Osteocyte (in vitro differentiated cells): ENCODE measurements around the gene PIWIL4. TPM values are rescaled to one million over a fixed set of nuclear protein-coding genes. Genes with fewer than 3 reads are reported as not detected.

Source experiments
- DNase-seq: peaks from one replicate; pipeline ENCODE4 v3.0.0; 2021; ENCODE audit warnings: mixed read lengths; ENCODE audit not compliant: unreplicated experiment; ENCODE audit errors: extremely low spot score
- H3K27ac Mint-ChIP-seq: one replicate; pipeline ENCODE4 v1.8.0; 2021; ENCODE audit warnings: mild to moderate bottlenecking, mixed read lengths; ENCODE audit not compliant: unreplicated experiment
- H3K27me3 Mint-ChIP-seq: one replicate; pipeline ENCODE4 v1.8.0; 2021; ENCODE audit warnings: mixed read lengths; ENCODE audit not compliant: unreplicated experiment
- H3K36me3 Mint-ChIP-seq: one replicate; pipeline ENCODE4 v1.8.0; 2021; ENCODE audit warnings: mixed read lengths; ENCODE audit not compliant: unreplicated experiment
- H3K4me1 Mint-ChIP-seq: one replicate; pipeline ENCODE4 v1.8.0; 2021; ENCODE audit warnings: mixed read lengths; ENCODE audit not compliant: unreplicated experiment
- H3K4me3 Mint-ChIP-seq: one replicate; pipeline ENCODE4 v1.8.0; 2021; ENCODE audit warnings: mild to moderate bottlenecking, moderate library complexity, mixed read lengths; ENCODE audit not compliant: unreplicated experiment
- H3K9me3 Mint-ChIP-seq: one replicate; pipeline ENCODE4 v1.8.0; 2021; ENCODE audit warnings: mixed read lengths; ENCODE audit not compliant: unreplicated experiment
- total RNA-seq: library from RNA; stranded (reverse); gene quantifications from 2 replicates; pipeline ENCODE4 v1.2.1, GENCODE V29; 2021
- TF ChIP-seq, protein P1 (sequence below): fragments of 200-600 bp; sonication (generic); IDR thresholded peaks from 2 replicates; pipeline ENCODE4 v1.5.0; 2021; ENCODE audit warnings: antibody characterized with exemption, mild to moderate bottlenecking, moderate library complexity

Gene PIWIL4
- total RNA-seq, 1 donor from 2014 or later: 1.2 TPM

DNA sequence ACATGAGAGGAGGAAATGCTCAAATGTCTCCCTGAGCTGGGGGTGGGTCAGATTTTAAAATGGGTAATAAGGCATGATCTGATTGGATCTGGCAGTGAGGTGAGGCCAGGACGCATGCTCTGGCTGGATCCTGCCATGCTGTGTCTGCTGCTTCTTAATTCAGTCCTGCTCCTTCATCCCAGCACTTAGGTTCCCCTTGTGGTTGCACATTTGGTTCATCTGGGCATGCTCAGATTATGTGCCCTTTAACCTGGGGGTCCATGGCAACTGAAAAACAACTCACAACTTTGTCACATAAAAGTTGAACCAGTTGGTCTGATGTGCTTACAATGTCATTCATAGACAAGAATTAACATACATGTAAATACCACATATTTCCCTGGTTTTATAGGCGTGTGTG, 67.9 kb downstream of the PIWIL4 start:
- Mint-ChIP-seq H3K27me3 (no peaks in the 10 kb centered on the region), H3K4me3 (no peak overlapping the region), H3K9me3 (no peaks in the 10 kb centered on the region), H3K27ac (no peak overlapping the region), H3K36me3 (no peaks in the 10 kb centered on the region), H3K4me1 (peaks cover 9% of the 10 kb centered on the region)
- TF ChIP-seq, protein P1, sequence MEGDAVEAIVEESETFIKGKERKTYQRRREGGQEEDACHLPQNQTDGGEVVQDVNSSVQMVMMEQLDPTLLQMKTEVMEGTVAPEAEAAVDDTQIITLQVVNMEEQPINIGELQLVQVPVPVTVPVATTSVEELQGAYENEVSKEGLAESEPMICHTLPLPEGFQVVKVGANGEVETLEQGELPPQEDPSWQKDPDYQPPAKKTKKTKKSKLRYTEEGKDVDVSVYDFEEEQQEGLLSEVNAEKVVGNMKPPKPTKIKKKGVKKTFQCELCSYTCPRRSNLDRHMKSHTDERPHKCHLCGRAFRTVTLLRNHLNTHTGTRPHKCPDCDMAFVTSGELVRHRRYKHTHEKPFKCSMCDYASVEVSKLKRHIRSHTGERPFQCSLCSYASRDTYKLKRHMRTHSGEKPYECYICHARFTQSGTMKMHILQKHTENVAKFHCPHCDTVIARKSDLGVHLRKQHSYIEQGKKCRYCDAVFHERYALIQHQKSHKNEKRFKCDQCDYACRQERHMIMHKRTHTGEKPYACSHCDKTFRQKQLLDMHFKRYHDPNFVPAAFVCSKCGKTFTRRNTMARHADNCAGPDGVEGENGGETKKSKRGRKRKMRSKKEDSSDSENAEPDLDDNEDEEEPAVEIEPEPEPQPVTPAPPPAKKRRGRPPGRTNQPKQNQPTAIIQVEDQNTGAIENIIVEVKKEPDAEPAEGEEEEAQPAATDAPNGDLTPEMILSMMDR: no peak
- DNase-seq: peak; percentile 36

DNA sequence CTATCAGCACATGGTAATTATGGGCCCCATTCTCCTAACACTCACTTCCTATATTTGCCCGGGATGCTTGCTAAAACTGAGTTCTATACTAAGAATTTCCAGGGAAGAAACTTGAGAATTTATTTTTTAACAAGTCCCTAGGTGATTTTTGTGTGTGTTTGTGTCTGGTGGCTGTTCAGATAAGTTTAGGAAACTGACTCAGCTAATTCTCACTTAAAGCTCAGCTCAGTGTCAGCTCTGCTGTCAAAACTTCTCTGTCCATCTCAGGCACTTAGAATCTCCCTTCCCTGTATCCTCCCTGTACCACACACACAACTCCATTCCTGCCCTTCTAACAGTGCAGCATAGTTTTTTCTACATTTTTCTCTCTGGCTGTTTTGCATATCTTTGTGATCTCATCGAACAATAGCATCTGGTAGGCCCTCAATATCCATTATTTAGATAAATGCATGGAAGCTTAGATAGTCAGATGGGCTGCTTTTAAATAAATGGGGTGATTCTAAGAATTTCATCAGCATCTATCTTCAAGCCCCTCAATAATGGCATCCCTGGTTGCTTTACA, 69.3 kb downstream of the PIWIL4 start:
- peaks cover 9% of the 10 kb centered on the region for H3K4me1 Mint-ChIP-seq
- H3K36me3 Mint-ChIP-seq: no peaks in the 10 kb centered on the region
- H3K4me3 Mint-ChIP-seq: no peak overlapping the region
- H3K27me3 Mint-ChIP-seq: no peaks in the 10 kb centered on the region
- no peaks in the 10 kb centered on the region for H3K9me3 Mint-ChIP-seq
- DNase-seq: no peak
- TF ChIP-seq, protein P1: no peak
- no peak overlapping the region for H3K27ac Mint-ChIP-seq

DNA sequence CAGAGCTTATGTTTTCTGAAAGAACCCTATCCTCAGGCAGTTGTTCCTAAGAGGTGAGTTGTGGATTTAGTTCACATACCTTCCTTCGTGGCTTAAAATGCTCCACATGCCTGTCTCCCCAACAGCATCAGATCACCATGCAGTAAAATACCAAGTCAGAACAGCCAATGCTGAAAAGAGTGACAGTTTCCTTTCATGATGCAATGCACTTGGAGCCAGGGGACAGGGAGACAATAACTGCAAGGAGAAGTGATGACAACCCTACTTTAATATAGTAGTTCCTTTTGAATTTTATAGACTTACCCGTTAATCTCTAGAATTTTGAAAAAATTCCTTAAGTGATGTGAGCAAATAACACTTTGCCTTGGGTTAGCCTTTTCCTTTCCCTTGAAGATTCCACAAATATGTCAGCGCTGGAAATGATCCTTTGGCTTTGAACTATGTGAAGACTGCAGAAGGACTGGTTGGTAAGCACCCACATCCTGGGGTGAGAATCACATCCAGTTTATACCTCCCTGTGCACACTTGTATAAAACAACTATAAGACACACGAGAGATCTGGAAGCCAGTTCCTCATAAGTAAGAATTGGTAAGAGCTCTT, 71.2 kb downstream of the PIWIL4 start:
- TF ChIP-seq, protein P1: no peak
- H3K4me3 Mint-ChIP-seq: no peak overlapping the region
- DNase-seq: no peak

DNA sequence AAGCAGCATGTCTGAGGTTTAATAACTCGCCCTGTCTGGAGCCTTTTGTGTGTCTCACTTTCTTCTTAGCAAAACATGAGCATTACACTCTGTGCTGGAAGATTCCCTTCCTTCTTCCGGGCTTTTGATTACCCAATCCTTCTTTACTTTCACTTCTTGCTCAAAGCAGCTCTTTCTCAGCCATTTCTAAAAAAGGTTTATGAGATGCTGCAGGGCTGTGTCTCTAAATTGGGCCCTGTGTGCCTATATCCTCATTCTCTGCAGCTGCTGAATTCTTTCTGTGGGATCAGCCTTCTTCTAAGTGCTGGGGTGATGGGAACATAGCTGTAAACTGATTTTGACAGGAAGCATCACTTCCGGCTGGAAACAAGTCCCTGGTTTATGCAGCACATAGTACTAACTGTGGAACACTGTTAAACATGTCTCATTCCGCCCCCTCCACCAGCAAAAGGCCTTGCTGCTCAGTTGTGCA, 71.8 kb downstream of the PIWIL4 start:
- H3K4me3 Mint-ChIP-seq: no peak overlapping the region
- no peak for DNase-seq

More for the DNA sequence above, 71.2 kb downstream of the PIWIL4 start:
- Mint-ChIP-seq H3K9me3 (no peaks in the 10 kb centered on the region), H3K27me3 (peaks cover 2% of the 10 kb centered on the region), H3K27ac (peak overlapping the region; percentile 24), H3K36me3 (no peaks in the 10 kb centered on the region), H3K4me1 (peaks cover 9% of the 10 kb centered on the region)

More for the DNA sequence above, 71.8 kb downstream of the PIWIL4 start:
- Mint-ChIP-seq H3K9me3 (no peaks in the 10 kb centered on the region), H3K27ac (peak overlapping the region; percentile 24), H3K27me3 (peaks cover 2% of the 10 kb centered on the region), H3K4me1 (peaks cover 9% of the 10 kb centered on the region), H3K36me3 (no peaks in the 10 kb centered on the region)
- TF ChIP-seq, protein P1: no peak
